ENCODE data around the gene UCKL1. TPM values are rescaled to one million over a fixed set of nuclear protein-coding genes. Genes with fewer than 3 reads are reported as not detected.
"Not testable (repeated sequence)": the region's sequence is repeated elsewhere in the genome, so short reads cannot be mapped to it uniquely, and the experiment has no call there.

Gene UCKL1
- total RNA-seq, 3 donors from 2014 or later, result 24.2 to 44.9 (median 36.3) TPM

- no peaks in the 10 kb centered on the region for H3K9me3 ChIP-seq
- TF ChIP-seq POLR2A (IDR thresholded peaks at IDR 0.05) (no peak), CTCF (IDR thresholded peaks at IDR 0.05) (no peak), POLR2AphosphoS5 (IDR thresholded peaks at IDR 0.05) (no peak)
- no peak overlapping the region for H3K4me3 ChIP-seq
- H3K36me3 ChIP-seq, result no peaks in the 10 kb centered on the region
- H3K4me1 ChIP-seq, result no peaks in the 10 kb centered on the region
- intact Hi-C loops (cut with DNase I; ENCODE audit: low total_unique reads), result no loop called here
- H3K27me3 ChIP-seq, result no peaks in the 10 kb centered on the region
- no peak for DNase-seq (ENCODE audit: low spot score in 2 of 2)
- H3K27ac ChIP-seq, result no peak overlapping the region
Measured at GRCh38 chr20:63919130-63919529, 37.1 kb downstream of the UCKL1 start.

- intact Hi-C loops (cut with DNase I; ENCODE audit: low total_unique reads), result no loop called here
- no peaks in the 10 kb centered on the region for H3K27me3 ChIP-seq
- no peak overlapping the region for H3K4me3 ChIP-seq
- no peaks in the 10 kb centered on the region for H3K4me1 ChIP-seq
- H3K27ac ChIP-seq, result no peak overlapping the region
- DNase-seq (ENCODE audit: low spot score in 2 of 2), result no peak
- H3K36me3 ChIP-seq, result no peaks in the 10 kb centered on the region
- H3K9me3 ChIP-seq, result no peaks in the 10 kb centered on the region
- TF ChIP-seq CTCF (IDR thresholded peaks at IDR 0.05), result no peak
Measured at GRCh38 chr20:63917811-63918210, 38.4 kb downstream of the UCKL1 start.

- intact Hi-C loops (cut with DNase I; ENCODE audit: low total_unique reads); H3K27me3 ChIP-seq; H3K36me3 ChIP-seq; DNase-seq (ENCODE audit: low spot score in 2 of 2); H3K9me3 ChIP-seq; H3K4me3 ChIP-seq; H3K4me1 ChIP-seq; H3K27ac ChIP-seq: not testable (repeated sequence)
Measured at GRCh38 chr20:63916371-63916939, 39.8 kb downstream of the UCKL1 start.

GRCh38 chr20:63915471-63915870, 40.7 kb downstream of the UCKL1 start:
- Histone ChIP-seq H3K36me3 (no peaks in the 10 kb centered on the region), H3K4me1 (no peaks in the 10 kb centered on the region), H3K27me3 (no peaks in the 10 kb centered on the region), H3K4me3 (no peak overlapping the region), H3K9me3 (no peaks in the 10 kb centered on the region), H3K27ac (no peak overlapping the region)
- no peak for TF ChIP-seq POLR2A (IDR thresholded peaks at IDR 0.05)
- TF ChIP-seq CTCF (IDR thresholded peaks at IDR 0.05), result no peak
- TF ChIP-seq POLR2AphosphoS5 (IDR thresholded peaks at IDR 0.05), result no peak
- no peak for DNase-seq (ENCODE audit: low spot score in 2 of 2)
- intact Hi-C loops (cut with DNase I; ENCODE audit: low total_unique reads), result no loop called here

GRCh38 chr20:63913768-63914167, 42.4 kb downstream of the UCKL1 start:
- intact Hi-C loops (cut with DNase I; ENCODE audit: low total_unique reads), result no loop called here

More at GRCh38 chr20:63913768-63914167, 42.4 kb downstream of the UCKL1 start:
- H3K36me3 ChIP-seq, result no peaks in the 10 kb centered on the region
- H3K27me3 ChIP-seq, result no peaks in the 10 kb centered on the region
- H3K9me3 ChIP-seq, result no peaks in the 10 kb centered on the region
- no peaks in the 10 kb centered on the region for H3K4me1 ChIP-seq
- H3K4me3 ChIP-seq, result no peak overlapping the region
- no peak overlapping the region for H3K27ac ChIP-seq
- TF ChIP-seq CTCF (IDR thresholded peaks at IDR 0.05) (no peak), POLR2AphosphoS5 (IDR thresholded peaks at IDR 0.05) (no peak)
- DNase-seq (ENCODE audit: low spot score in 2 of 2), result no peak
